Measurements from ENCODE around the gene FAM131B.

The FAM131B gene

GRCh38 chr7:143354376-143354775 lies 8.1 kb downstream of the FAM131B start:
- DNase-seq (ENCODE audit: extremely low read depth, low read depth) = no peak
- TF ChIP-seq, protein P1, sequence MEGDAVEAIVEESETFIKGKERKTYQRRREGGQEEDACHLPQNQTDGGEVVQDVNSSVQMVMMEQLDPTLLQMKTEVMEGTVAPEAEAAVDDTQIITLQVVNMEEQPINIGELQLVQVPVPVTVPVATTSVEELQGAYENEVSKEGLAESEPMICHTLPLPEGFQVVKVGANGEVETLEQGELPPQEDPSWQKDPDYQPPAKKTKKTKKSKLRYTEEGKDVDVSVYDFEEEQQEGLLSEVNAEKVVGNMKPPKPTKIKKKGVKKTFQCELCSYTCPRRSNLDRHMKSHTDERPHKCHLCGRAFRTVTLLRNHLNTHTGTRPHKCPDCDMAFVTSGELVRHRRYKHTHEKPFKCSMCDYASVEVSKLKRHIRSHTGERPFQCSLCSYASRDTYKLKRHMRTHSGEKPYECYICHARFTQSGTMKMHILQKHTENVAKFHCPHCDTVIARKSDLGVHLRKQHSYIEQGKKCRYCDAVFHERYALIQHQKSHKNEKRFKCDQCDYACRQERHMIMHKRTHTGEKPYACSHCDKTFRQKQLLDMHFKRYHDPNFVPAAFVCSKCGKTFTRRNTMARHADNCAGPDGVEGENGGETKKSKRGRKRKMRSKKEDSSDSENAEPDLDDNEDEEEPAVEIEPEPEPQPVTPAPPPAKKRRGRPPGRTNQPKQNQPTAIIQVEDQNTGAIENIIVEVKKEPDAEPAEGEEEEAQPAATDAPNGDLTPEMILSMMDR (IDR thresholded peaks at IDR 0.05; ENCODE audit: low read depth, low read length) = no peak

DNA sequence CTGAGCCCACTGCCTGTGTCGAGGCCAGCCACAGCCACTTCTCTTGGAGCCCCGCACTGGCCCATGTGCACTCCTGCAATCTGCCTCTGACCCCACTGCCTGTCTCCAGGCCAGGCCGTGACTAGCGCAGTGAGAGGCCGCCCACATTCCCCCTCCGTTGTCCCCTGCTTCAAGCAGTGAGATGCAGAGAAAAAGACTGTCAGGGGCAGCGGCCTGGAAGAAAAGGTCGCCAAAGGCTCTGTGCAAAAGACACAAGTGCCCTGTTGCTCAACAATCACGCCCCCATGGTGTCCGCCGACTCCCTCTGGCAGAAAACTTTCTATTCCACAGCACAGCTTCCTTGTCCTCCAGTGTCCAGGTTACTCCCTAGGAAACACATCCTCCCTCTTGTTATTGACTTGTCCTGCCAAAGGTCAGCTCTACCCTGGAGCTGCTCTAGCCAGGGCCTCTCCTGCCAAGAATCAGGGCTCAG lies 9.9 kb downstream of the FAM131B start:
- TF ChIP-seq, protein P1 (IDR thresholded peaks at IDR 0.05; ENCODE audit: low read depth, low read length) = no peak
- no peak for DNase-seq (ENCODE audit: extremely low read depth, low read depth)

GRCh38 chr7:143351574-143351973 lies 10.9 kb downstream of the FAM131B start:
- TF ChIP-seq, protein P1 (IDR thresholded peaks at IDR 0.05; ENCODE audit: low read depth, low read length) = no peak
- DNase-seq (ENCODE audit: extremely low read depth, low read depth) = no peak

GRCh38 chr7:143351060-143351459 lies 11.5 kb downstream of the FAM131B start:
- no peak for DNase-seq (ENCODE audit: extremely low read depth, low read depth)
- TF ChIP-seq, protein P1 (IDR thresholded peaks at IDR 0.05; ENCODE audit: low read depth, low read length) = no peak

GRCh38 chr7:143347950-143348349 lies 14.6 kb downstream of the FAM131B start:
- TF ChIP-seq, protein P1 (IDR thresholded peaks at IDR 0.05; ENCODE audit: low read depth, low read length) = no peak
- DNase-seq (ENCODE audit: extremely low read depth, low read depth) = no peak

- DNase-seq (ENCODE audit: extremely low read depth, low read depth) = no peak
- TF ChIP-seq, protein P1 (IDR thresholded peaks at IDR 0.05; ENCODE audit: low read depth, low read length) = no peak
Measured at GRCh38 chr7:143346018-143346417, 16.5 kb downstream of the FAM131B start.

DNA sequence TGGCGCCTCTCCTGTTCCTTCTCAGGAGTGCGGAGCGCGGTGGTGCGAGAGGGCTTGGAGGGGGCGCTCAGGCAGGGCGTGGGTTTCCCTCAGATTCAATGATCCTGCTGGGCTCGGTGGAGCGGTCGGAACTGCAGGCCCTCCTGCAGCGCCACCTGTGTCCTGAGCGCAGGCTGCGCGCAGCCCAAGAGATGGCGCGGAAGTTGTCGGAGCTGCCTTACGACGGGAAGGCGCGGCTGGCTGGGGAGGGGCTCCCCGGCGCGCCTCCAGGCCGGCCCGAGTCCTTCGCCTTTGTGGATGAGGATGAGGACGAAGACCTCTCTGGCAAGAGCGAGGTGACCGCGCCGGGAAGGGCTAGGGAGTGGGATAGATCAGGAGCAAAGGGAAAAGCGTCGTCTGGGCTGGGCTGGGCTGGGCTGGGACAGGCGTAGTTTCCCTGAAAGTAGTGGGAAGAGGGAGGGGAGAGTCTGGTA lies 17.0 kb downstream of the FAM131B start:
- TF ChIP-seq, protein P1 (IDR thresholded peaks at IDR 0.05; ENCODE audit: low read depth, low read length) = peak; percentile 47
- no peak for DNase-seq (ENCODE audit: extremely low read depth, low read depth)

Measured in AG09319 (cell line).